IMR-90 (cell line): Measurements from ENCODE around the gene LRRC61.
"Not testable (repeated sequence)": the region's sequence is repeated elsewhere in the genome, so short reads cannot be mapped to it uniquely, and the experiment has no call there.

ENCODE experiments used
- CEBPB ChIP-seq: IDR thresholded peaks from 2 replicates; pipeline ENCODE4 v1.6.1; 2012; ENCODE audit warnings: low read depth, low read length, improper control_type of control experiment
- CHD1 ChIP-seq: IDR thresholded peaks from 2 replicates; pipeline ENCODE4 v1.6.1; 2012; ENCODE audit warnings: low read depth, low read length, improper control_type of control experiment
- CTCF ChIP-seq: conservative IDR thresholded peaks from 2 replicates; pipeline ENCODE4 v1.5.1; 2012; ENCODE audit warnings: mild to moderate bottlenecking, low read depth, low read length, improper control_type of control experiment
- MAZ ChIP-seq: IDR thresholded peaks from 2 replicates; pipeline ENCODE4 v1.6.1; 2012; ENCODE audit warnings: low read depth, mild to moderate bottlenecking, low read length, improper control_type of control experiment, moderate library complexity, borderline replicate concordance
- POLR2A ChIP-seq: IDR thresholded peaks from 2 replicates; pipeline ENCODE4 v1.6.1; 2012; ENCODE audit warnings: mild to moderate bottlenecking, low read depth, low read length
- RFX5 ChIP-seq: IDR thresholded peaks from 2 replicates; pipeline ENCODE4 v1.8.0; 2012; ENCODE audit warnings: low read depth, mild to moderate bottlenecking, low read length, moderate library complexity

GRCh38 chr7:150312649-150313366, 10.3 kb upstream of the LRRC61 start:
- TF ChIP-seq CHD1, POLR2A, CEBPB, MAZ, CTCF, RFX5: not testable (repeated sequence)
